Measurements from ENCODE around the gene FBXL19.

GRCh38 chr16:30991052-30991451, 67.7 kb downstream of the FBXL19 start:
- TF ChIP-seq MYNN (tag by site-specific recombination; IDR thresholded peaks at IDR 0.05; ENCODE audit: borderline replicate concordance) (no peak), CTCF (tag by site-specific recombination; IDR thresholded peaks at IDR 0.05) (no peak), SP2 (tag by site-specific recombination; IDR thresholded peaks at IDR 0.05) (no peak), SP3 (tag by site-specific recombination; IDR thresholded peaks at IDR 0.05) (no peak)
